NCI-H510A (cell line): ENCODE results near the gene CERS3.
"Not testable (repeated sequence)": the region's sequence is repeated elsewhere in the genome, so short reads cannot be mapped to it uniquely, and the experiment has no call there.

ENCODE experiments used
- DNase-seq: peaks from one replicate; lab custom pipeline; 2025; lab: John Stamatoyannopoulos, UW

CERS3 gene

GRCh38 chr15:100464888-100465287 is 63.9 kb downstream of the CERS3 start:
- no peak for DNase-seq

GRCh38 chr15:100464256-100464655 is 64.5 kb downstream of the CERS3 start:
- DNase-seq = no peak

GRCh38 chr15:100463515-100463914 is 65.2 kb downstream of the CERS3 start:
- no peak for DNase-seq

GRCh38 chr15:100461049-100461448 is 67.7 kb downstream of the CERS3 start:
- DNase-seq = no peak

- no peak for DNase-seq
Observed at GRCh38 chr15:100457201-100457600, 71.5 kb downstream of the CERS3 start.

GRCh38 chr15:100454148-100454547 is 74.6 kb downstream of the CERS3 start:
- DNase-seq = no peak

GRCh38 chr15:100448481-100448880 is 80.3 kb downstream of the CERS3 start:
- no peak for DNase-seq

- DNase-seq = not testable (repeated sequence)
Observed at GRCh38 chr15:100441063-100441462, 87.7 kb downstream of the CERS3 start.

GRCh38 chr15:100439514-100439913 is 89.2 kb downstream of the CERS3 start:
- no peak for DNase-seq

GRCh38 chr15:100438570-100438969 is 90.2 kb downstream of the CERS3 start:
- DNase-seq = no peak

- no peak for DNase-seq
Observed at GRCh38 chr15:100437261-100437660, 91.5 kb downstream of the CERS3 start.

- no peak for DNase-seq
Observed at GRCh38 chr15:100434561-100434960, 94.2 kb downstream of the CERS3 start.

- no peak for DNase-seq
Observed at GRCh38 chr15:100434038-100434437, 94.7 kb downstream of the CERS3 start.

- no peak for DNase-seq
Observed at GRCh38 chr15:100433304-100433703, 95.4 kb downstream of the CERS3 start.

- DNase-seq = no peak
Observed at GRCh38 chr15:100430411-100430810, 98.3 kb downstream of the CERS3 start.

- DNase-seq = no peak
Observed at GRCh38 chr15:100429116-100429728, 99.5 kb downstream of the CERS3 start.

- DNase-seq = no peak
Observed at GRCh38 chr15:100426937-100427336, 101.8 kb downstream of the CERS3 start.

GRCh38 chr15:100405179-100405578 is 123.6 kb downstream of the CERS3 start:
- DNase-seq = no peak

- DNase-seq = no peak
Observed at GRCh38 chr15:100400996-100401395, 127.8 kb downstream of the CERS3 start.

- no peak for DNase-seq
Observed at GRCh38 chr15:100394736-100395440, 133.9 kb downstream of the CERS3 start.

GRCh38 chr15:100393008-100393407 is 135.7 kb downstream of the CERS3 start:
- no peak for DNase-seq

- no peak for DNase-seq
Observed at GRCh38 chr15:100385300-100386050, 143.3 kb downstream of the CERS3 start.

GRCh38 chr15:100384108-100384410 is 144.7 kb downstream of the CERS3 start:
- DNase-seq = no peak
